HG03565 (cell line): ENCODE results near the gene U2SURP.
A peak's percentile ranks its signal among the peaks of the same experiment; 100 is the strongest.
"Not testable (repeated sequence)": the region's sequence is repeated elsewhere in the genome, so short reads cannot be mapped to it uniquely, and the experiment has no call there.

Experiments used
- ATAC-seq: cut with Tn5 transposase; IDR thresholded peaks from one replicate; pipeline ENCODE4 v1.9.1; 2021; ENCODE audit warnings: mild to moderate bottlenecking, moderate library complexity; ENCODE audit not compliant: unreplicated experiment

Gene U2SURP

DNA sequence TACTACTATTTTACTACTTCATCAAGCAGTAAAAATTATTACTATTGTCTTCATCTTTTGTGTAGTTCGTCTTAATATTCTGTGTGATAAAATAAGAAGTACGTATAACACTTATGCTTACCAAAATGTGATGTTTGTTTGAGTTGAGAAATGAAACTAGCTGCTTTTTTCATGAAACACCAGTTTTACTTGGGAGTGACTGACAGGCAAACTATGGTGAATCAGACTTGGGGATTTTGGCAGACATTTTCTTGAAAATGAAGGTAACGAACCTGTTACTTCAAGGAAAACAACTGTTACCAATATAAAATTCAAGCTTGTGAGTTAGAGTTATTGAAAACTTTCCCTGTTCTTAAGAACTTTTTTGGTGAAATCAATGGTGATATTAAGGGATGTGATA, 10.3 kb downstream of the U2SURP start:
- no peak for ATAC-seq

- ATAC-seq = no peak
These were observed 13.6 kb downstream of the U2SURP start for GRCh38 chr3:143014921-143015320.

DNA sequence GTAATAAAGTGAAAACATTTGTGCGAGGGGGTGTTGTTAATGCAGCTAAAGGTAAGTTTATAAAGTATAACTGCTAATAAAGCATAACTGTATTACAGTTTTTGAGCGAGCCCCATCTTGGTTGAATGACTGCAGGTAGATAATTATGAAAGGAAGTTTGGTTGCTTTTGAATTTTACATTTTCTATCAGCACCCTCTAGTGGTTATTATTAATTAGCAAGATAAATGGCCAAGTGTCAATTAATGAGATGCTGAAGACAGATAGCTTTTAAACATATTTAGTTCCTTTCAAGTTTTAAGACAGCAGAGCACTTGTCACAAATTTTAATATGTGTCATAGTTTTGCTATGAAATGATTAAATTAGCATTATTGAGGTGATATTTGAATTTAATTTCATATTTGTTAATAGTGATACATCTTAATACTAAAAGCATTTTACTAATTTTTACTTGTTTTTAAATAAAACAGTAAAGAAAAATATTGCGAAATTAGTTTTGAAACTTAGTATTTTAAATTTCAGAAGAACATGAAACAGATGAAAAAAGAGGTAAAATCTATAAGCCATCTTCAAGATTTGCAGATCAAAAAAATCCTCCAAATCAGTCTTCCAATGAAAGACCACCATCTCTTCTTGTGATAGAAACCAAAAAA, 15.1 kb downstream of the U2SURP start:
- no peak for ATAC-seq

- no peak for ATAC-seq
These were observed 23.1 kb downstream of the U2SURP start for GRCh38 chr3:143024351-143024960.

DNA sequence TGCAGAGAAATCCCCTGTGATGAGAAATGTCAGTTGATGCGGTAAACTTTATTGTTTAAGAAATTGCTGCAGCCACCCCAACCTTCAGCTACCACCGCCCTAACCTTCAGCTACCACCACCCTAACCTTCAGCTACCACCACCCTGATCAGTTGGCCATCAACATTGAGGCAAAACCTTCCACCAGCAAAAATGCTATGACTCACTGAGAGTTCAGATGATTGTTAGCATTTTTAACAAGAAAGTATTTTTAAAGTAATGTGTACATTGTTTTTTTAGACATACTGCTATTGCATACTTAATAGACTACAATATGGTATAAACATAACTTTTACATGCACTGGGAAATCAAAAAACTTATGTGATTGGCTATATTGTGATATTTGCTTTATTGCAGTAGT, 30.0 kb downstream of the U2SURP start:
- ATAC-seq = no peak

- not testable (repeated sequence) for ATAC-seq
These were observed 30.5 kb downstream of the U2SURP start for GRCh38 chr3:143031796-143032387.

- no peak for ATAC-seq
These were observed 34.3 kb downstream of the U2SURP start for GRCh38 chr3:143035466-143036211.

DNA sequence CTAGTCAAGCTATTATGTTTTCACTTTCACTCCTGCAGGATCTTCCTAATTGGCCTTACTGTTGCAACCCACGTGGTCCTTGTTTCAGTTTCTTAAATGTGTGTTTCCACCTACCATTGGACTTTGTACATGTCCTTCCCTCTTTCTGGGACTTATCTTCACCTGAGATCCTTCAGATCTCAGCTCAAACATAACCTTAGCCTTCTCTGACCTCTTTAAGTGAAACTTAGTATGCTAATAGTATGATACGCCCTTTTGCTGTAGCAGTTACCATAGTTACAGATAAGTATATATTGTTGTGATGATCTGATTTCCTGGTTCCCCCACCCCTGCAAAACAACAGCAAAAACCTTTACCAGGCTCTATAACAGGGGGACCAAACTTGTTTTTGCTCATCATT, 35.2 kb downstream of the U2SURP start:
- no peak for ATAC-seq

DNA sequence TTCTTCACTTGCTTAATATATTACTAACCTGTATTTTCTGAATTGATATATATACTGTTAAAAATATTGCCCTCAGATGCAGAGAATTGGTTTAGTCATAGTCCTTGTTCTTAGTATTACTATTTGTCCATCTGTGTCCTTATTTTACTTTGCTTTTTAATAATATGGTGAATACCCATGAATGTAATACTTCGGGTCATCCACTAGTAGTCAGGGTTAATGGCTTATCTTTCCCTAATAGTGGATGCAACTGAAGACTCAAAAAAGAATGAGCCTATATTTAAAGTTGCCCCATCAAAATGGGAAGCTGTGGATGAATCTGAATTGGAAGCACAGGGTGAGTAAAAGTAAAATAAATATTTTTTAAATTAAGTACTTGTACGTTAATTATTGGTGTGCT, 36.5 kb downstream of the U2SURP start:
- ATAC-seq = no peak

DNA sequence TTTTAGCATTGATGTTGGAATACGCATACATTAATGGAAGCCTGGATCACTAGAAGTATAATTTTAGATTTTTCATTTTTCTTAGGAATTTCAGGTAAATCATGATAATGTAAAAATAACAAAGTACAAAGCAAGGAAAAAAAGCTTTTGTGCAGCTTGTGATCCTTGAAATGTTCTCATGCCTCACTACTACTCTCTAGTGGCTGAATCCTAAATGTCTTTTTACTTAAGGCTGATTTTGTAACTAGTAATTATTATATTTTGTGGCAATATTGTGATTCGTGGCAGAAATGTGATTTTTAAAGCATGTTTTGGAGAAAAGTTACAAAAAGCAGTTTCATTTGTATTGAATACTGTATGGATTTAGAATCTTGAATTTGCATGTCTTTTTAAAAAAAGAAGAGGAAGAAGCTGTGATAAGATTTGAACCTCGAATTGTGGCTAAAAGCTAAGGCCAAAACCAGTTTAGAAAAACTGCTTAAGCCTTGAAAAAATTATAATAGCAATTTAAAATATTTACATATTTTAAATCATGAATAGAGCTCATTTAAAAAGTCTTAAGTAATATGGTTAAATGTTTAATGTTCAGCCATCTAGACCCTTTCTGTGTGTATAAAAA, 39.0 kb downstream of the U2SURP start:
- no peak for ATAC-seq

- ATAC-seq = no peak
These were observed 40.5 kb downstream of the U2SURP start for GRCh38 chr3:143041903-143042302.

DNA sequence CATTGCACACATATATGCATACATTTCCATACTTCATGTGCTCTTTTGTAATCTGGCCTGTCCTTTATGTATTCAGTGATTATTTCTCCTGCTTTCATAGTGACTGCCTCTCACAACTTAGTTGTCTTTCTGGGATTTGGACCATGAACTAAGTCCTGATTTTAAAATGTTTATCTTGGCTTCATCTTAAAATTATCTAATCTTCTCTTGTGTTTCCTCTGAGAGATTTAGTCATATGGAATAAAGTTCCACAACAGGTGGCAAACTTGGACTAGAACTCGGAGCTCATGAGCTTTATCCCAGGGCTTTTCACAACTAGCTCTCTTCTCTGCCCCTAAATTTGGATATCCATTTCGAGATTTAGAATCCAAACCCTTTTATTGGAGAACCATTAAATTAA, 44.3 kb downstream of the U2SURP start:
- ATAC-seq = no peak

- not testable (repeated sequence) for ATAC-seq
These were observed 44.7 kb downstream of the U2SURP start for GRCh38 chr3:143046075-143046474.

DNA sequence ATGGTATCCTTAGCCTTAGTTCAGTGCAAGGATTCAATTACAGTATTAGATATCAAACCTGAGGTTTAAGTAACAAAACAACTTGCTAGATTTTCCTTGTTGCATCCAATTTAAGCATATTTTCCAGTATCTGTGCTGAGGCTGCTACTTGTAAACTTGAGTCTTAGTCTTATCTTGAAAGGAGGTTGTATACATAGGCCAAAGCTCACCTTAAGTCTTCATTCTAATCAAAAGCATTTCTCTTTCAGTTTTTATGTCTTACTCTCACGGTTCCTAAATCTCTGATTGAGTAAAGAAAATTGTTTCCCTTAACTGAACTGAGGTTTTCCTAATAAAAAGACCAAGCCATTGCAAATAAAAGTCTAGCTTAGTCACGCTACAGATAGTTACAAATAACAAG, 52.6 kb downstream of the U2SURP start:
- ATAC-seq = no peak

DNA sequence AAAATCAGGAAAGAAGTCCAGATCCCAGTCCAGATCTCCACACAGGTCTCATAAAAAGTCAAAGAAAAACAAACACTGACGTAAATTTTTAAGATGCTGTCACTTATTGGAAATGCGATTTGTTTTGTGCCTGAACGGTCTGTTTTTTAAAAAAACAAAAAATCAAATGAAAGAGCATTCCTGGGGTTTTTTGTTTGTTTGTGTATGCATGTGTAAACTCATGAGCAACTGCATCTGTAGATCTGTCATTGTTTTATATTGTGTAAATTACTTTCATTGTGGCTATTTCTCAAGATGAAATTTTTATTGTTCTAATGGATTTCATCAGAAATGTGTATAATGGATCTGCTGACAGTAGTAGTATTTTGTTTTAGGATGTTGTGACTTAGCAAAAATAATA, 55.0 kb downstream of the U2SURP start:
- ATAC-seq = no peak

- peak; percentile 97 for ATAC-seq
These were observed 59.5 kb downstream of the U2SURP start for GRCh38 chr3:143060906-143061305.

- ATAC-seq = no peak
These were observed 61.6 kb downstream of the U2SURP start for GRCh38 chr3:143063018-143063417.

GRCh38 chr3:143064777-143065176, 63.4 kb downstream of the U2SURP start:
- no peak for ATAC-seq

- ATAC-seq = no peak
These were observed 64.0 kb downstream of the U2SURP start for GRCh38 chr3:143065364-143065763.

DNA sequence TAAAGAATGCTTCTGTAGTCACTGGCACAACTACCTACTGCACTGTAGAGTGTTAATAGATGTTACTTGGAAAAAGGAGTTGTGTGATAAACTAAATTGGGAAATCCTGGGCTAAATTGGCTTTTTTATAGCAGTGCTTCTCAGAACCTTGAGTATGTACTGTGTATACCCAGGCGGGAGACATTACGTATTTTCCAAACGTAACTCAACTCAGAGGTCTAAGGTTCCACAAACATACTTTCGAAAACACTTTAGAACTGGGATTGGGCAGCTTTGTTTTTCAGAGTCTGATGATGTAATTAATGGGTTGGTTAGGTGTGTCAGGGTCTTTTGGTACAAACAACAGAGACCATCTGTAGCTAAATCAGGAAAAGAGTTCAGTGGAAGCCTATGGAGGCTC, 64.7 kb downstream of the U2SURP start:
- ATAC-seq = no peak

GRCh38 chr3:143067201-143067600, 65.8 kb downstream of the U2SURP start:
- ATAC-seq = no peak
